ENCODE results near the gene ABHD17C.

DNA sequence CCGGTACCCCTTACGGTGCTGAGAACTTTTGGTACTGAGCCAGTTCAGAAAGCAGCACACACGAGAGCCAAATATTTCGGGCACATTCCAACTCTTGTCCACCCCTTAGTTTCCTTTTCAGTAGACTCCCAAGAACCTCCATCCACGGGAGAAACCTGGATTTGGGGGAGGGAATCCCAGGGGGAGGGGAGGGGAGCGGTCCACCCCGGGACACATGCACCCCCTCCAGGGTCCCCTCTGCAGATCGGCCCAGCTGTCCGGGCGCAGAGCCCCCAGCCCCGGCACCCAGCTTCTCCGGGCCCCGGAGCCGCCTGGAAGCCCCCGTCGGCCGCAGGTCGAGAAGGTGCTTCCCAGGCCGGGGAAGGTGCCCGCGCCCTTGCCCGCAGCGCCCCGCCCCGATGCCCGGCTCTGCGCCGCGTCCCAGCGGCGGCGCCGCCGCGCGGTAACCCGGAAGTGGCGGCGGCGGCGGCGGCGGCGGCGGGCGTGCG is 455 bp upstream of the ABHD17C start:
- TF ChIP-seq, protein P1, sequence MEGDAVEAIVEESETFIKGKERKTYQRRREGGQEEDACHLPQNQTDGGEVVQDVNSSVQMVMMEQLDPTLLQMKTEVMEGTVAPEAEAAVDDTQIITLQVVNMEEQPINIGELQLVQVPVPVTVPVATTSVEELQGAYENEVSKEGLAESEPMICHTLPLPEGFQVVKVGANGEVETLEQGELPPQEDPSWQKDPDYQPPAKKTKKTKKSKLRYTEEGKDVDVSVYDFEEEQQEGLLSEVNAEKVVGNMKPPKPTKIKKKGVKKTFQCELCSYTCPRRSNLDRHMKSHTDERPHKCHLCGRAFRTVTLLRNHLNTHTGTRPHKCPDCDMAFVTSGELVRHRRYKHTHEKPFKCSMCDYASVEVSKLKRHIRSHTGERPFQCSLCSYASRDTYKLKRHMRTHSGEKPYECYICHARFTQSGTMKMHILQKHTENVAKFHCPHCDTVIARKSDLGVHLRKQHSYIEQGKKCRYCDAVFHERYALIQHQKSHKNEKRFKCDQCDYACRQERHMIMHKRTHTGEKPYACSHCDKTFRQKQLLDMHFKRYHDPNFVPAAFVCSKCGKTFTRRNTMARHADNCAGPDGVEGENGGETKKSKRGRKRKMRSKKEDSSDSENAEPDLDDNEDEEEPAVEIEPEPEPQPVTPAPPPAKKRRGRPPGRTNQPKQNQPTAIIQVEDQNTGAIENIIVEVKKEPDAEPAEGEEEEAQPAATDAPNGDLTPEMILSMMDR (IDR thresholded peaks at IDR 0.05), result no peak
- no peak for TF ChIP-seq POLR2A (IDR thresholded peaks at IDR 0.05)
- no peak for TF ChIP-seq POLR2AphosphoS5 (IDR thresholded peaks at IDR 0.05; ENCODE audit: insufficient read depth in 1 of 2, low read depth in 1 of 2)

Data from vagina (tissue), 2 donors.